Kidney tubule cell (primary cell): ENCODE results near the gene ART3.
"Not testable (repeated sequence)": the region's sequence is repeated elsewhere in the genome, so short reads cannot be mapped to it uniquely, and the experiment has no call there.

Experiments used
- DNase-seq: peaks from one replicate; pipeline ENCODE4 v3.0.0-alpha.2; 2018; ENCODE audit warnings: low spot score

The ART3 gene, protein sequence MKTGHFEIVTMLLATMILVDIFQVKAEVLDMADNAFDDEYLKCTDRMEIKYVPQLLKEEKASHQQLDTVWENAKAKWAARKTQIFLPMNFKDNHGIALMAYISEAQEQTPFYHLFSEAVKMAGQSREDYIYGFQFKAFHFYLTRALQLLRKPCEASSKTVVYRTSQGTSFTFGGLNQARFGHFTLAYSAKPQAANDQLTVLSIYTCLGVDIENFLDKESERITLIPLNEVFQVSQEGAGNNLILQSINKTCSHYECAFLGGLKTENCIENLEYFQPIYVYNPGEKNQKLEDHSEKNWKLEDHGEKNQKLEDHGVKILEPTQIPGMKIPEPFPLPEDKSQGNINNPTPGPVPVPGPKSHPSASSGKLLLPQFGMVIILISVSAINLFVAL

DNA sequence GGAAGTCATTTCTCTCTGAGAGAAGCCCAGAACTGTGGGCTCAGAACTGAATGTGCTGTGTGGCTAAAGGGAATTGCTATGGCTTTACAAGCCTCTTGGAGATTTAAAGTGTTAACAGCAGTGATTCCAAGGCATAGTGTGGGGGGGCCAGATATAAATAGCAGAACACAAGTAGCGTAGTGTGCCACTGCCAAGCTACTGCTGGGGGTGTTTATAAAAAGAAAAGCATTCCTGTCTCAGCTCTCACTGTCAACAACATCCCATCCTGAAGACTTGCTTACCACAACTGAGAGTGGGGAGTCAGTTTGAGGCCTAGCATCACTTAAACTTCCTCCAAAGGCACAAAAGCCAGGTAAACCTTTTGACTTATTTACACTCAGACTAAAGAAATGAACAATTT lies at the start of gene ART3:
ART3 (plus strand) TSS at position 242 of the 400 bp plus-strand sequence. CDS start 1,181 bp downstream, outside the sequence.
- DNase-seq = no peak

GRCh38 chr4:76028350-76028765 lies 46.2 kb upstream of the ART3 start:
- DNase-seq = peak; percentile 25

GRCh38 chr4:76029300-76029699 lies 45.2 kb upstream of the ART3 start:
- no peak for DNase-seq

DNA sequence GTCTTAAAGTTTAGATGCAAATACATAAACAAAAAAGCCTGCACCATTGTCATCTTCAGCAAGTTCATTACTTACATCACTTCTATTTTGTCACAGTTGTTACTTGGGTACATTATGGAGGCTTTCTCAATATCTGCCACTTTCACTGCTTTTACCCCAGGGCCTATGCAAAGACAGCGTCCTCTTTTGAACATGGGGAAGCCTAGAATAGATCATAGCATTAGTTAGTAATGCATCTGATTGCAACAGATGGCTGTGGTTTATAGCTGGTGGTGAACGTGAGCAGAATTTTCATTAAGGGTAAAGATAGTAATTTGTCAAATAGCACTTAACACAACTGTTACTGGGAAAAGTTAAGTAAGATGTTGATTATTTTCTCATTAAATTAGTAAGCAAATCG lies 39.4 kb upstream of the ART3 start:
- no peak for DNase-seq

DNA sequence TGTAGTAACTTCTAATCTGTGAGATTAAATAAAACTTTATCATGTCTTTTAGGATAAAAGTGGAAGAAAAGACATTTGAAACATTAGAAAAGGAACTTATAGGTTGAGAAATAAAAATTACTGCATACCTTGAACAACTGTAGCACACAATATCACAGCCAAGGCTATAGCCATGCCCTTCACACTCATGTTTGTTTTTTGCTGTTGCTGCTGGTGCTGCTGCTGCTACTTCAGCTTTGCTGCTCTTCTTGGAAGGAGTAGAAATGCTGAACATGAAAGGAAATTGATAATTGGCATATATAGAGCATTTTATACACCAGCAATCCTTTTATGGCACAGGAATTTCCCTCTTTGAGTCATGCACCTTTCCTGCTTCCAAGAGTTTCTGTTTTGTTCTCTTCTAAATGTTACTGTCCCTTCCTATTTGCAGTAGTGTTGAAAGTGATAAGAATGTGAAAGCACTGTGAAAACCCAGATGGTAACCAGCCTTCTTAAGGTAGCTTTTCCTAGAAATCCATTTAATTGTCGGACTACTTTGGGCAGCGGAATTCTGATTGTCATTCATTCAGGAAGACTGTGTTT lies 38.6 kb upstream of the ART3 start, which contains the start of gene CXCL11:
CXCL11 (minus strand) TSS at position 272 of the 582 bp plus-strand sequence; CDS start at position 189, 83 bp downstream.
- peak; percentile 38 for DNase-seq

DNA sequence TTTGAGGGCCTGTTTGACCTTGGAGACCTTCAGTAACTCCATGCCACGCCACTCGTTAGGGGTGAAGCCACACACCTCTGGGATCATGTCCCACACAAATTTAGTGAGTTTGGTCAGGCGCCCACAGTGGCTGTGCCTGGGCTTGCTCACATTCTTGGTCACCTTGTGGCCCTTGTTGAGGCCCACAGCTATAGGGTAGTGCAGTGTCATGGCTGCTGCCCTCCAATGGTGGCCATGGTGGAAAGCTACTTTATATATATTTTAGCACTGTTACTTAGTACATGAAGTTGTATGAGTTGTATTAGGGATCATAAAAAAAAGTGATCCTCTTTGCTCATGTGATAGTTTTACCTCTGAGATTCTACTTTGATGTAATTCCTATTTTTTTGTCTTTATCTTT lies 37.7 kb upstream of the ART3 start:
- DNase-seq = no peak

GRCh38 chr4:76042241-76042998 lies 32.1 kb upstream of the ART3 start:
- DNase-seq = not testable (repeated sequence)

- not testable (repeated sequence) for DNase-seq
These were observed 31.2 kb upstream of the ART3 start for GRCh38 chr4:76043306-76043705.

- DNase-seq = not testable (repeated sequence)
These were observed 29.8 kb upstream of the ART3 start for GRCh38 chr4:76044686-76045085.

DNA sequence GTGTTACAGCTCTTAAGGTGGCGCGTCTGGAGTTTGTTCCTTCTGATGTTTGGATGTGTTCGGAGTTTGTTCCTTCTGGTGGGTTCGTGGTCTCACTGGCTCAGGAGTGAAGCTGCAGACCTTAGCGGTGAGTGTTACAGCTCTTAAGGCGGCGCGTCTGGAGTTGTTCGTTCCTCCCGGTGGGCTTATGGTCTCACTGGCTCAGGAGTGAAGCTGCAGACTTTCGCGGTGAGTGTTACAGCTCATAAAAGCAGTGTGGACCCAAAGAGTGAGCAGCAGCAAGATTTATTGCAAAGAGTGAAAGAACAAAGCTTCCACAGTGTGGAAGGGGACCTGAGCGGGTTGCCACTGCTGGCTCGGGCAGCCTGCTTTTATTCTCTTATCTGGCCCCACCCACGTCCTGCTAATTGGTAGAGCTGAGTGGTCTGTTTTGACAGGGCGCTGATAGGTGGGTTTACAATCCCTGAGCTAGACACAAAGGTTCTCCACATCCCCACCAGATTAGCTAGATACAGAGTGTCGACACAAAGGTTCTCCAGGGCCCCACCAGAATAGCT lies 24.6 kb upstream of the ART3 start:
- not testable (repeated sequence) for DNase-seq

DNA sequence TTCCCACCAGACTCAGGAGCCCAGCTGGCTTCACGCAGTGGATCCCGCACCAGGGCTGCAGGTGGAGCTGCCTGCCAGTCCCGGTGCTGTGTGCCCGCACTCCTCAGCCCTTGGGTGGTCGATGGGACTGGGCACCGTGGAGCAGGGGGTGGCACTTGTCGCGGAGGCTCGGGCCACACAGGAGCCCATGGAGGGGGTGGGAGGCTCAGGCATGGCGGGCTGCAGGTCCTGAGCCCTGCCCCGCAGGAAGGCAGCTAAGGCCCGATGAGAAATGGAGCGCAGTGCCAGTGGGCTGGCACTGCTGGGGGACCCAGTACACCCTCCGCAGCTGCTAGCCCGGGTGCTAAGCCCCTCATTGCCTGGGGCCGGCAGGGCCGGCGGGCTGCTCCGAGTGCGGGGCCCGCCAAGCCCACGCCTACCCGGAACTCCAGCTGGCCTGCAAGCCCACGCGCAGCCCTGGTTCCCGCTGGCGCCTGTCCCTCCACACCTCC lies 23.9 kb upstream of the ART3 start:
- DNase-seq = not testable (repeated sequence)

DNA sequence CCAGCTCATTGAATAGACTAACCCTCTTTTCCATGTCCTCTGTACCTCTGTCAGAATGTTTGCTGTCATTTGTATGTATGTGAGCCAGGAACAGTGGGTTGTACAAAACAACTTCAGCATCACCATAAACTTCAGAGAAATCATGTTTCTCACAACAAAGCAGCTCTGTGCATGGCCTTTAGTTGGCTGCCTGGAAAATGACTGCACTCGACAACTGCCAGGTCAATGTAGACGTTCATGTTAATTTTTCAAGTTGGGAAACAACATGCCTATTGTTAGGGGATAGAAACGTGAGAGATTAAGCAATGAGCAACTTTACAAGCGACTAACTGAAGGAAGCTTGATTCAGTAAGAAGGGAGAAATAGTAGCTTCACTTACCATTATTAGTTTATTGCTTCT lies 20.8 kb upstream of the ART3 start:
- no peak for DNase-seq

DNA sequence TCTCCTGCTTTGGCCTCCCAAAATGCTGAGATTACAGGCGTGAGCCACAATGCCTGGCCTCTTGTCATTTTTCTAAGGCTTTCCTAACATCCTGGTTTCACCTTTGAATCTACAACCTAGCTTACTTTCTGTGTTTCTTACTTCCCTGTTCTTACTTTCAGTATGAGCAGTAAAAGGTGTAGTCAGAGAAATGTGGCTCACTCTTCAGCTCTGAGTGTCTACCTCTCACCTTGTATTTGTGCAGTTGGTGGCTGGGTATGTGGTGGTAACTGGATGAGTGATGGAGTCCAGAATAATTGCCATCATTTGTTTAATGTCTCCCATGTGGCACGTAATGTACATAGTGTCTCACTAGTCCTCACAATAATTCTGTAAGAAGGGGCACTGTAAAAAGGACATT lies 19.5 kb upstream of the ART3 start:
- peak; percentile 13 for DNase-seq

DNA sequence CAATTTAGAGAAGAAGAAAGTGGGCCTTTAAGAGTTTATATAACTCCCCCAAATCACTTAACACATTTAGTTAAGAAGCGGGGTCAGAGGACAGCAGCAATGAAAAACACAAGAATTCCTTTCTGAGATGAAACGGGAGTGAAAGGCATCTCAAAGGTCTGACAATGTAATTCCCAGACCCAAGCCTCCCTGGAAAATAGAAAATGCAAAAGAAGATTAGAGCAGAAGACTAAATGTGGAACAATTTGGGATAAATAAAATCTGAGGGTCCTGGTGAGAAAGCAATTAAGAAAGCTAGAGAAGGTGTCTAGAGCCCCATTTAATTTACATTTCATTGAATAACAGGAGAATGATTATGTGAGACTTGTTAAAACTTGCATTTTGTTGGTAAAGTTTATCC lies 19.1 kb upstream of the ART3 start:
- no peak for DNase-seq

- DNase-seq = no peak
These were observed 16.2 kb upstream of the ART3 start for GRCh38 chr4:76058302-76058701.

GRCh38 chr4:76058888-76059426 lies 15.6 kb upstream of the ART3 start:
- no peak for DNase-seq

GRCh38 chr4:76059750-76060149 lies 14.8 kb upstream of the ART3 start:
- DNase-seq = no peak

DNA sequence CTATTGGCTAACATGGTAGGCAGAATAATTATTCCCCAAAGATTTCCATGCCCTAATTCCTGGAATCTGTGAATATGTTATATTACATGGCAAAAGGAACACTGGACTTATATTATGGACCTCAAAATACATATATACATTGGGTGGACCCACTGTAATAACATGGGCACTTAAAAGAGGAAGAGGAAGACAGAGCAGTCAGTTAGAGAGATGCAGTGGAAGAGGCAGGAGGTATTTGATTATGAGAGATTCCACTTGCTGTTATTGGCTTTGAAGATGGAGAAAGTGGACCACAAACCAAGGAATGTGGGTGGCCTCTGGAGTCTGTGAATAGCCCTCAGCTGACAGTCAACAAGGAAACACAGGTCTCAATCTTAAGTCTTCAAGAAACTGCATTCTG lies 14.0 kb upstream of the ART3 start:
- DNase-seq = no peak

DNA sequence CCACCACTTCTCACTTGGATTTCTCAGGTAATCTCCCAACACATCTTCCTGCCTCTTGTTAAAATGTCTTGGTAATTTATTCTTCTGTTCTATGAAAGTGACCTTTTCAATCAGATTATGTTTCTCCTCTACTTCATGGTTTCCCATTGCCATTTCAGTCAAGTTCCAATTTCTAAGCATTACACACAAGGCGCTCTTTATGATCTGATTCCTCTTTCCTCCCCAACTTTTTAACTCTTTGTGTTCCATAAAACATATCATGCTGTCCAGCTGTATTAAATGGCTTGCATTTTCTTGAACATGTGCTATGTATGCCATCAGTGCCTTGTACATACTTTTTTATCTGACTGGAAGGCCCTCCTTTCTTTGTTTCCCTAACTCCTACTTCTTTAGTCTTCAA lies 13.1 kb upstream of the ART3 start:
- DNase-seq = no peak

- no peak for DNase-seq
These were observed 12.5 kb upstream of the ART3 start for GRCh38 chr4:76061982-76062381.

GRCh38 chr4:76066546-76066945 lies 8.0 kb upstream of the ART3 start:
- DNase-seq = no peak
